NCI-H1930 (cell line): ENCODE results near the gene SMYD3.

Experiments
- DNase-seq, 2 experiments: peaks; one replicate each; lab custom pipeline; 2025; lab: John Stamatoyannopoulos, UW

The SMYD3 gene

GRCh38 chr1:246515390-246516005 lies 8.4 kb upstream of the SMYD3 start:
- DNase-seq = no peak

- DNase-seq = no peak
Observed at GRCh38 chr1:246513619-246514343, 6.7 kb upstream of the SMYD3 start.

GRCh38 chr1:246513041-246513440 lies 6.0 kb upstream of the SMYD3 start:
- DNase-seq = no peak

GRCh38 chr1:246512635-246513034 lies 5.6 kb upstream of the SMYD3 start:
- no peak for DNase-seq

- DNase-seq = no peak
Observed at GRCh38 chr1:246512230-246512629, 5.2 kb upstream of the SMYD3 start.

- no peak for DNase-seq
Observed at GRCh38 chr1:246511203-246511602, 4.1 kb upstream of the SMYD3 start.

GRCh38 chr1:246510147-246511030 lies 3.3 kb upstream of the SMYD3 start:
- DNase-seq = no peak

- DNase-seq = no peak
Observed at GRCh38 chr1:246508897-246509688, 2.0 kb upstream of the SMYD3 start.

GRCh38 chr1:246506367-246506673 lies 759 bp downstream of the SMYD3 start:
- DNase-seq = no peak

GRCh38 chr1:246503341-246503740 lies 3.7 kb downstream of the SMYD3 start:
- DNase-seq = no peak

- DNase-seq = peak; percentile 27 to 51
Observed at GRCh38 chr1:246497331-246497915, 9.7 kb downstream of the SMYD3 start.

- DNase-seq = peak; percentile 3 to 54
Observed at GRCh38 chr1:246492611-246493245, 14.4 kb downstream of the SMYD3 start.

- no peak for DNase-seq
Observed at GRCh38 chr1:246491551-246492053, 15.5 kb downstream of the SMYD3 start.

GRCh38 chr1:246488674-246489073 lies 18.4 kb downstream of the SMYD3 start:
- DNase-seq = no peak

GRCh38 chr1:246483569-246483933 lies 23.5 kb downstream of the SMYD3 start:
- no peak for DNase-seq

- DNase-seq = no peak
Observed at GRCh38 chr1:246482805-246483568, 24.1 kb downstream of the SMYD3 start.

- DNase-seq = no peak
Observed at GRCh38 chr1:246479061-246479460, 28.0 kb downstream of the SMYD3 start.

GRCh38 chr1:246477634-246478033 lies 29.4 kb downstream of the SMYD3 start:
- no peak for DNase-seq

GRCh38 chr1:246476771-246477170 lies 30.3 kb downstream of the SMYD3 start:
- DNase-seq = no peak

- DNase-seq = no peak
Observed at GRCh38 chr1:246471688-246472087, 35.4 kb downstream of the SMYD3 start.
